GM10266 (cell line): ENCODE results near the gene IP6K3.
A peak's percentile ranks its signal among the peaks of the same experiment; 100 is the strongest.

Experiments used
- DNase-seq: peaks from one replicate; pipeline ENCODE4 v3.0.0; 2012; ENCODE audit errors: extremely low spot score
- TF ChIP-seq, protein P1 (sequence below): IDR thresholded peaks from 2 replicates; pipeline ENCODE4 v1.5.1; 2012; ENCODE audit warnings: mild to moderate bottlenecking, low read depth; ENCODE audit not compliant: control insufficient read depth, insufficient read depth; ENCODE audit errors: missing control alignments

IP6K3 gene

DNA sequence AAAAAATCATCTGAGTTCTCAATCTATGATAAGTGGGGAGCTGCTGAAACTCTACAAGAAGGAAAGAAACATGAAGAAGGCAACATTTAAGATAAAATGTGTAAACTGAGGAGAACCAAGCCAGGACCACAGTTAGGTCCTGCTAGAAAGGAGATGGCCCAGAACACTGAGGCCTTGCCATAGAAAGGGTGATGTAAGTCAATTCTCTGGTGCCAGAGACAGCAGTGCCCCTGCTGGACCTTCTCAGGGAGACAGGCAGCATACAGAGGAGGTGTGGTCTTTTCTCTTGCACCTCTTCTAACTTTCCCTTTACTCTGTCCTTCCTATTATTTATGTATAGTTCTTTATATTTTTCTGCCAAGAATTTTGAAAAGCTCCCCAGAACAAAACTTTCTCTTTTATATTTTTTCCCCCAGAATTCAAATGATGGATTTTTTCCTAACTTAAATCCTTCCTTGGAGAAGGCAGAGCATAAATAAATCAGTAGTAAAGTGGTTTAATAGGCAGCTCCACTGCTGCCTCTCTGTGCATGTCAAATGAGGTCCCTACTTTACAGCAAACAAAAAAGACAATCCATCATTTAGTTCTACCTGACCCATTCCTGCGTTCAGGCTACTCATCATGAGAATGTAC lies 44.2 kb downstream of the IP6K3 start:
- DNase-seq = no peak
- TF ChIP-seq, protein P1, sequence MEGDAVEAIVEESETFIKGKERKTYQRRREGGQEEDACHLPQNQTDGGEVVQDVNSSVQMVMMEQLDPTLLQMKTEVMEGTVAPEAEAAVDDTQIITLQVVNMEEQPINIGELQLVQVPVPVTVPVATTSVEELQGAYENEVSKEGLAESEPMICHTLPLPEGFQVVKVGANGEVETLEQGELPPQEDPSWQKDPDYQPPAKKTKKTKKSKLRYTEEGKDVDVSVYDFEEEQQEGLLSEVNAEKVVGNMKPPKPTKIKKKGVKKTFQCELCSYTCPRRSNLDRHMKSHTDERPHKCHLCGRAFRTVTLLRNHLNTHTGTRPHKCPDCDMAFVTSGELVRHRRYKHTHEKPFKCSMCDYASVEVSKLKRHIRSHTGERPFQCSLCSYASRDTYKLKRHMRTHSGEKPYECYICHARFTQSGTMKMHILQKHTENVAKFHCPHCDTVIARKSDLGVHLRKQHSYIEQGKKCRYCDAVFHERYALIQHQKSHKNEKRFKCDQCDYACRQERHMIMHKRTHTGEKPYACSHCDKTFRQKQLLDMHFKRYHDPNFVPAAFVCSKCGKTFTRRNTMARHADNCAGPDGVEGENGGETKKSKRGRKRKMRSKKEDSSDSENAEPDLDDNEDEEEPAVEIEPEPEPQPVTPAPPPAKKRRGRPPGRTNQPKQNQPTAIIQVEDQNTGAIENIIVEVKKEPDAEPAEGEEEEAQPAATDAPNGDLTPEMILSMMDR = peak; percentile 33

DNA sequence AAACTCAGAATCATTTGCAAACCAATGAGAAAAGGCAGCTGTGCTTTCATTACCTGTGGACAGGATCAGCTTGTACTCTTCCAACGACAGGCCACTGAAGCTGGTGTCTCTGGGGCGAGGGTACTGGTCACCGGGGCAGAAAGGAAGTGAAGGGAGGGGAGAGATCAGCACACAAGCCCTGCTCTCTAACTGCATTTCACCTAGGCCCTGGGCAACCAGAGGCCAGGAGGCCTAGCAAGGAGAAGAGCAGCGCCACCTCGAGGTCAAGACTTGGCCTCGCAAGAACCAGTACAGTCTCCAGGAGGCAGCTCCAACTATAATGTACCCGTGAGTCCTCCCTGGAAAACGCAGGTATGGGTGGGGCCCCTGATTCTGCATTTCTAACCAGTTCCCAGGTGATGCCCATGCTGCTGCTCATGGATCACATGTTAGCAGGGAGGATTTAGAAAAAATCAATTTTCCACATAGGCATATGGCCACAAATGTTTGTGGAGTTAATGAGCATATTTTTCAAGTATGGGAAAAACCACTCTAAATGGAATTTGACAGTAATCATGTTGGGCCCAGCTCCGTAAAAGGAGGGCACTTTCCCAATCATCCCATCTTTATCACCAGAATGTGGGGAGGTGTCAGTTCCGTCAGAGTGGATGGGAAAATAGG lies 46.2 kb downstream of the IP6K3 start:
- DNase-seq = peak; percentile 72
- TF ChIP-seq, protein P1 = peak; percentile 87

DNA sequence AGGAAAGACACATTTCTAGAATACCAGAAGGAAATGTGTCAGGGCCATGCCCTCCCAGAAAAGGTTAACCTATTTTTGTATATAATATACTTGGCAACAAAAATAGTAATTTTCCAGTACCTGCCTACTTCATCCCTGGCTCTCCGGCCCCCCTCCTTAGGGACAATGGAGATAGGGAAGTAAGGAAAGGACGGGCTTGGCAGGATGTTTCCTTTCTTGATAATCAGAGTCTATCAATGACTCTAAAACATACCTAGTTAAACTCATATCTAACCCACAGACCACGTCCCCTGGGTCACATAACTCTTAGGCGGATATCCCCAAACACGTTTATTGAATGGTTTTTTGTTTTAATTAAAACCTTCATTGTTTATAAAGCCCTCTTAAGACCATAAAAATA lies 47.0 kb downstream of the IP6K3 start:
- DNase-seq = no peak
- TF ChIP-seq, protein P1 = no peak

DNA sequence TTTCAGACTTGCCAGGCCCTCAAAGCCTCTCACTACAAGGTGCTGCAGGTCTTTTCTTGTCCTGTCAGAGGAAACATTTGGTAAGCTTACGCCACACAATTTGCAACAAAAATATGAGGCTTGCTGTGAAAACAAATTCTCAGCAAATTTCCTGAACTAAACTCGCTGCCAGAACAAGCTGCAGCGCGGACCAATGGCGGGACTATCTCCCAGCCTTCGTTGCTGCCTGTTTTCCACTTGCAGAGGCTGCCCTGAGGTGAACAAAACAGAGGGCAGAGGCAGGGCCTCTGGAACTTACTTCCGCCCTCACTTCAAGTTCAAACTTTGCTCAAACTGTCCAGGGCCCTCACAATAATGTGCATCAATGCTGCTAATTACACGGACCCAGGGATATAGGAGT lies 47.6 kb downstream of the IP6K3 start:
- TF ChIP-seq, protein P1 = no peak
- no peak for DNase-seq

DNA sequence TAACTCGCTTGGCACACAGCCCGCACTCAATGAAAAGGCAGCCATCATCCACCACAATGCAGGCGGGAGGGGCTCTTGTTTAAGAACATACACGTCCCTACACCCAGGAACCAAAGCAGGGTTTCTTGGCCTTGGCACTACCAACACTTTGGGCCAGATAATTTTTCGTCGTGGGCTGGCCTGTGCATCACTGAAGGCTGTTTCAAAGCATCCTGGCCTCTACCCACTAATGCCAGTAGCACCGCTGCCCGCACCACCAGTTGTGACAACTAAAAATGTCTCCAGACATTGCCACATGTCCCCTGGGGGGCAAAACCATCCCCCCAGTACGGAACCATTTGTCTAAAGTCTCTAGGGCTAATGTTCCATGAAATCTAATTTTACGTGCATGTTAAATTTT lies 48.2 kb downstream of the IP6K3 start:
- no peak for DNase-seq
- TF ChIP-seq, protein P1 = no peak

DNA sequence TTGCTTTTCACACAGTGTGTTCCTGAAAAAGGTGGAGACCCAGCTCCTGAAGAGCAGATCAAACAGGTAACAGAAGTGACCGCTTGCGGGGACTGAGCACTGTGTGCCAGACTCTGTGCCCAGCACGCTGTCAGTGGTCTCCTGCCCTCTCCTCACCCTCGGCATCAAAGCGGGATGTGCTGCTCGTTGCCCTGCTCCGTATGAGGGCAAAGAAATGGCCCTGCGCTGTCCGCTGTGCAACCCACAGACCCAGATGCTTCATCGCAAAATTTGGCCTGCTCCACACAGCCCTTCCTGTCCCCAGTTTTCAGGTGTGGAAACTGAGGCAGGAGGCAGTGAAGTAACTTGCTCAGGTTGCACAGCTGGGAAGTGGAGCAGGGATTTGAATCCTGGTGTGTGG lies 48.9 kb downstream of the IP6K3 start:
- DNase-seq = no peak
- TF ChIP-seq, protein P1 = no peak
